Measurements from ENCODE around the gene TMEM43. TPM values are rescaled to one million over a fixed set of nuclear protein-coding genes. Genes with fewer than 3 reads are reported as not detected.

TMEM43 gene
- total and polyA plus RNA-seq, 2 of the 8 experiments (the other 6 are each of a cell fraction or from before 2014, with no cell fraction given), result 27.0 to 33.7 TPM

DNA sequence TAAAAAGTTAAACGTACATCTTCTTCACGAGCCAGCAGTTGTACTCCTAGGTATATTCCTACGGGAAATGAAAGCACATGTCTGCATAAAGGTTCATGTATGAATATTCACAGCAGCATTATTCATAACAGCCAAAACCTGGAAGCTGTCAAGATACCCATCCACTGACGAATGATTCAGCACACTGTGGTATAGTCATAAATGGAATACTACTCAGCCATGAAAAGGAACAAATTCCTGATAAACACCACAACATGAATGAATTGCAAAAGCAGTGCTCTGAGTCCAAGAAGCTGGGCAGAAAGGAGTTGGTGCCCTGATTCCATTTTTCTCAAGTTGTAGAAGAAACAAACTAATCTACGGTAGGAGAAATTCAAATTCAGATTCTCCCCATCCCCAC, 3.9 kb downstream of the TMEM43 start (continued):
- TF ChIP-seq, protein P1, sequence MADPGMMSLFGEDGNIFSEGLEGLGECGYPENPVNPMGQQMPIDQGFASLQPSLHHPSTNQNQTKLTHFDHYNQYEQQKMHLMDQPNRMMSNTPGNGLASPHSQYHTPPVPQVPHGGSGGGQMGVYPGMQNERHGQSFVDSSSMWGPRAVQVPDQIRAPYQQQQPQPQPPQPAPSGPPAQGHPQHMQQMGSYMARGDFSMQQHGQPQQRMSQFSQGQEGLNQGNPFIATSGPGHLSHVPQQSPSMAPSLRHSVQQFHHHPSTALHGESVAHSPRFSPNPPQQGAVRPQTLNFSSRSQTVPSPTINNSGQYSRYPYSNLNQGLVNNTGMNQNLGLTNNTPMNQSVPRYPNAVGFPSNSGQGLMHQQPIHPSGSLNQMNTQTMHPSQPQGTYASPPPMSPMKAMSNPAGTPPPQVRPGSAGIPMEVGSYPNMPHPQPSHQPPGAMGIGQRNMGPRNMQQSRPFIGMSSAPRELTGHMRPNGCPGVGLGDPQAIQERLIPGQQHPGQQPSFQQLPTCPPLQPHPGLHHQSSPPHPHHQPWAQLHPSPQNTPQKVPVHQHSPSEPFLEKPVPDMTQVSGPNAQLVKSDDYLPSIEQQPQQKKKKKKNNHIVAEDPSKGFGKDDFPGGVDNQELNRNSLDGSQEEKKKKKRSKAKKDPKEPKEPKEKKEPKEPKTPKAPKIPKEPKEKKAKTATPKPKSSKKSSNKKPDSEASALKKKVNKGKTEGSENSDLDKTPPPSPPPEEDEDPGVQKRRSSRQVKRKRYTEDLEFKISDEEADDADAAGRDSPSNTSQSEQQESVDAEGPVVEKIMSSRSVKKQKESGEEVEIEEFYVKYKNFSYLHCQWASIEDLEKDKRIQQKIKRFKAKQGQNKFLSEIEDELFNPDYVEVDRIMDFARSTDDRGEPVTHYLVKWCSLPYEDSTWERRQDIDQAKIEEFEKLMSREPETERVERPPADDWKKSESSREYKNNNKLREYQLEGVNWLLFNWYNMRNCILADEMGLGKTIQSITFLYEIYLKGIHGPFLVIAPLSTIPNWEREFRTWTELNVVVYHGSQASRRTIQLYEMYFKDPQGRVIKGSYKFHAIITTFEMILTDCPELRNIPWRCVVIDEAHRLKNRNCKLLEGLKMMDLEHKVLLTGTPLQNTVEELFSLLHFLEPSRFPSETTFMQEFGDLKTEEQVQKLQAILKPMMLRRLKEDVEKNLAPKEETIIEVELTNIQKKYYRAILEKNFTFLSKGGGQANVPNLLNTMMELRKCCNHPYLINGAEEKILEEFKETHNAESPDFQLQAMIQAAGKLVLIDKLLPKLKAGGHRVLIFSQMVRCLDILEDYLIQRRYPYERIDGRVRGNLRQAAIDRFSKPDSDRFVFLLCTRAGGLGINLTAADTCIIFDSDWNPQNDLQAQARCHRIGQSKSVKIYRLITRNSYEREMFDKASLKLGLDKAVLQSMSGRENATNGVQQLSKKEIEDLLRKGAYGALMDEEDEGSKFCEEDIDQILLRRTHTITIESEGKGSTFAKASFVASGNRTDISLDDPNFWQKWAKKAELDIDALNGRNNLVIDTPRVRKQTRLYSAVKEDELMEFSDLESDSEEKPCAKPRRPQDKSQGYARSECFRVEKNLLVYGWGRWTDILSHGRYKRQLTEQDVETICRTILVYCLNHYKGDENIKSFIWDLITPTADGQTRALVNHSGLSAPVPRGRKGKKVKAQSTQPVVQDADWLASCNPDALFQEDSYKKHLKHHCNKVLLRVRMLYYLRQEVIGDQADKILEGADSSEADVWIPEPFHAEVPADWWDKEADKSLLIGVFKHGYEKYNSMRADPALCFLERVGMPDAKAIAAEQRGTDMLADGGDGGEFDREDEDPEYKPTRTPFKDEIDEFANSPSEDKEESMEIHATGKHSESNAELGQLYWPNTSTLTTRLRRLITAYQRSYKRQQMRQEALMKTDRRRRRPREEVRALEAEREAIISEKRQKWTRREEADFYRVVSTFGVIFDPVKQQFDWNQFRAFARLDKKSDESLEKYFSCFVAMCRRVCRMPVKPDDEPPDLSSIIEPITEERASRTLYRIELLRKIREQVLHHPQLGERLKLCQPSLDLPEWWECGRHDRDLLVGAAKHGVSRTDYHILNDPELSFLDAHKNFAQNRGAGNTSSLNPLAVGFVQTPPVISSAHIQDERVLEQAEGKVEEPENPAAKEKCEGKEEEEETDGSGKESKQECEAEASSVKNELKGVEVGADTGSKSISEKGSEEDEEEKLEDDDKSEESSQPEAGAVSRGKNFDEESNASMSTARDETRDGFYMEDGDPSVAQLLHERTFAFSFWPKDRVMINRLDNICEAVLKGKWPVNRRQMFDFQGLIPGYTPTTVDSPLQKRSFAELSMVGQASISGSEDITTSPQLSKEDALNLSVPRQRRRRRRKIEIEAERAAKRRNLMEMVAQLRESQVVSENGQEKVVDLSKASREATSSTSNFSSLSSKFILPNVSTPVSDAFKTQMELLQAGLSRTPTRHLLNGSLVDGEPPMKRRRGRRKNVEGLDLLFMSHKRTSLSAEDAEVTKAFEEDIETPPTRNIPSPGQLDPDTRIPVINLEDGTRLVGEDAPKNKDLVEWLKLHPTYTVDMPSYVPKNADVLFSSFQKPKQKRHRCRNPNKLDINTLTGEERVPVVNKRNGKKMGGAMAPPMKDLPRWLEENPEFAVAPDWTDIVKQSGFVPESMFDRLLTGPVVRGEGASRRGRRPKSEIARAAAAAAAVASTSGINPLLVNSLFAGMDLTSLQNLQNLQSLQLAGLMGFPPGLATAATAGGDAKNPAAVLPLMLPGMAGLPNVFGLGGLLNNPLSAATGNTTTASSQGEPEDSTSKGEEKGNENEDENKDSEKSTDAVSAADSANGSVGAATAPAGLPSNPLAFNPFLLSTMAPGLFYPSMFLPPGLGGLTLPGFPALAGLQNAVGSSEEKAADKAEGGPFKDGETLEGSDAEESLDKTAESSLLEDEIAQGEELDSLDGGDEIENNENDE (IDR thresholded peaks at IDR 0.05; ENCODE audit: insufficient replicate concordance, low read length), result no peak
- TF ChIP-seq CREB1 (IDR thresholded peaks at IDR 0.05), result no peak
